ENCODE results near the gene CACNG5. TPM values are rescaled to one million over a fixed set of nuclear protein-coding genes. Genes with fewer than 3 reads are reported as not detected.

The CACNG5 gene
- total RNA-seq, 1 experiment from 2014 or later: not detected

DNA sequence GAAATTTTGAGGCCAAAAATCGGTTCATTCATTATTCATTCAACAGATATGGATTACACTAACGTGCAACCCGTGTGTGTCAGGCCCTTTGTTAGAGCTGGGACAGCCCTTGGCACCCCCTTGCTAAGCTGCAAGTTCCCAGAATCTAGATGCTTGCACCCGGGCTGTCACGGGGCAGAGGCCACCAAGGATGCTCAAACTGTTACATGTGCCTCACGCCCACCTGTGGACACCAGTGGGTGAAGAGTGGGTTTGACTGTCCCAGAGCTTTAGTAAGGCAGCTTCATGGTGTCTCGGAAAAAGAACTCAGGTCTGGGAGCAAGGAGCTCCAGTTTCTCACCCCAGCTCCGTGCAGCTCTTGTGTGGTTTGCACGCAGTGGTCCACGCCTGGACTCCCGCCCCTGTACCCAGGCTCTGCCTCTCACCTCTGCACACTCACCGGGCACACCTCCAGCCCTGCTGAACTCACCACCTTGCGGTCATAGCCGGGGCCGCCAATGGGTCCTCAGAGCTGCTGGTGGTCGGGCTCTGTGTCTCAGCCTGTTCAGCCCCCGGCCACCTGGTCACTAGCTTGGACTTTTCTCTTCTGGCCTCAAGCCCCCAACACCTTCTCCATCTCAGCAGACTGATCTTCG is 75.9 kb downstream of the CACNG5 start:
- intact Hi-C loops (cut with micrococcal nuclease; ENCODE audit: unreplicated experiment): no loop called here
- no peak overlapping the region for H3K27ac Mint-ChIP-seq (ENCODE audit: unreplicated experiment)
- TF ChIP-seq, protein P1, sequence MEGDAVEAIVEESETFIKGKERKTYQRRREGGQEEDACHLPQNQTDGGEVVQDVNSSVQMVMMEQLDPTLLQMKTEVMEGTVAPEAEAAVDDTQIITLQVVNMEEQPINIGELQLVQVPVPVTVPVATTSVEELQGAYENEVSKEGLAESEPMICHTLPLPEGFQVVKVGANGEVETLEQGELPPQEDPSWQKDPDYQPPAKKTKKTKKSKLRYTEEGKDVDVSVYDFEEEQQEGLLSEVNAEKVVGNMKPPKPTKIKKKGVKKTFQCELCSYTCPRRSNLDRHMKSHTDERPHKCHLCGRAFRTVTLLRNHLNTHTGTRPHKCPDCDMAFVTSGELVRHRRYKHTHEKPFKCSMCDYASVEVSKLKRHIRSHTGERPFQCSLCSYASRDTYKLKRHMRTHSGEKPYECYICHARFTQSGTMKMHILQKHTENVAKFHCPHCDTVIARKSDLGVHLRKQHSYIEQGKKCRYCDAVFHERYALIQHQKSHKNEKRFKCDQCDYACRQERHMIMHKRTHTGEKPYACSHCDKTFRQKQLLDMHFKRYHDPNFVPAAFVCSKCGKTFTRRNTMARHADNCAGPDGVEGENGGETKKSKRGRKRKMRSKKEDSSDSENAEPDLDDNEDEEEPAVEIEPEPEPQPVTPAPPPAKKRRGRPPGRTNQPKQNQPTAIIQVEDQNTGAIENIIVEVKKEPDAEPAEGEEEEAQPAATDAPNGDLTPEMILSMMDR (IDR thresholded peaks at IDR 0.05; ENCODE audit: unreplicated experiment): no peak
- no peak overlapping the region for H3K4me3 Mint-ChIP-seq (ENCODE audit: low read depth, unreplicated experiment)
- H3K4me1 Mint-ChIP-seq (ENCODE audit: low read depth, unreplicated experiment): peaks cover 24% of the 10 kb centered on the region
- no peak for DNase-seq
- no peaks in the 10 kb centered on the region for H3K27me3 Mint-ChIP-seq (ENCODE audit: unreplicated experiment)
- H3K36me3 Mint-ChIP-seq (ENCODE audit: insufficient read depth, unreplicated experiment): no peaks in the 10 kb centered on the region
- no TSS peak for BruUV-seq (replicated peaks)
- no peaks in the 10 kb centered on the region for H3K9me3 Mint-ChIP-seq (ENCODE audit: low read depth, unreplicated experiment)
- CTCF ChIA-PET: interaction anchor here (0.7 kb wide), 1 partner anchor 685 kb away, joined by 3 read pairs; no protein-coding TSS in a partner anchor

DNA sequence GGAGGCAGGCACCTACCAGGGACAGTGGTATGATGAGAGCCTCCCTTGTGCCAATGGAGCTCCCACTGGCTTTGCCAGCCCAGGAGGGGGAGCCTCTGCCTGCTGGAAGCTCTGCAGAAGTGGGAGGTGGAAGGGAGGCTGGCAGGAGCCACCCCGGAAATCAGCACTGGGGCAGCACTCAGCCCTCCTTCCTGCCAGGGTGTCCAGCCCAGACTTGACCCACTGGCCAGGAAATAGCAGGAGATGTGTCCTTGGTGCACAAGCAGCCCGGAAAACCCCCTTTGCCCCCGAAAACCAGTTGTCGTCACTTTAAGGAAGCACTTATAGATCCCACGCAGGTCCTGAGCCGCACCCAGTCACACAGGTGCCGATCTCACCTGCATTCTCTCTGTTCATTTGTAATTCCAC is 80.3 kb downstream of the CACNG5 start:
- H3K27me3 Mint-ChIP-seq (ENCODE audit: unreplicated experiment): no peaks in the 10 kb centered on the region
- BruUV-seq (replicated peaks): no TSS peak
- H3K4me1 Mint-ChIP-seq (ENCODE audit: low read depth, unreplicated experiment): peaks cover 16% of the 10 kb centered on the region
- TF ChIP-seq, protein P1 (IDR thresholded peaks at IDR 0.05; ENCODE audit: unreplicated experiment): peak; percentile 61
- H3K27ac Mint-ChIP-seq (ENCODE audit: unreplicated experiment): no peak overlapping the region
- no peaks in the 10 kb centered on the region for H3K36me3 Mint-ChIP-seq (ENCODE audit: insufficient read depth, unreplicated experiment)
- intact Hi-C loops (cut with micrococcal nuclease; ENCODE audit: unreplicated experiment): loop anchor here (1.0 to 5.0 kb wide), 4 partner anchors 37 to 243 kb away; no protein-coding TSS in a partner anchor
- H3K4me3 Mint-ChIP-seq (ENCODE audit: low read depth, unreplicated experiment): peak overlapping the region; percentile 1
- no peaks in the 10 kb centered on the region for H3K9me3 Mint-ChIP-seq (ENCODE audit: low read depth, unreplicated experiment)
- peak; percentile 87 for DNase-seq
- CTCF ChIA-PET: interaction anchor here (0.6 to 3.2 kb wide), 10 partner anchors 10 to 167 kb away, joined by 3 to 51 read pairs (median 7); no protein-coding TSS in a partner anchor

DNA sequence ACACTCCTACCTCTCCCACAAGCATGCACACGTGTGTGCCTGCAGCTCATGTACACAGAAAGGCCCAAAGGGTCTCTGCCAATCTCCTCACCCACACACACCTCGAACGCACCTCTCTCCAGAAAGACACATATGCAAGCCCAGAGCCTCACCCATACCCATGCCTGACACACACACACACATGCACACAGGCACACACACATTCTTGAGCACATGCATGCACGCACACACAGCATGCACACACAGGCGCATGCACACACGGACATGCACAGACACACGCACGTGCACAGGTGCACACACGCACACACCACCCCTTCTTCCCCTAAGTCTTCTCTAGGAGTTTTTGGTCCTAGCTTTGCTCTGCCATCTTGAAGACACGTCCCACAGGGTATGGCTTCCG is 80.9 kb downstream of the CACNG5 start:
- Mint-ChIP-seq H3K4me1 (ENCODE audit: low read depth, unreplicated experiment) (peaks cover 16% of the 10 kb centered on the region), H3K9me3 (ENCODE audit: low read depth, unreplicated experiment) (no peaks in the 10 kb centered on the region), H3K36me3 (ENCODE audit: insufficient read depth, unreplicated experiment) (no peaks in the 10 kb centered on the region), H3K27me3 (ENCODE audit: unreplicated experiment) (no peaks in the 10 kb centered on the region), H3K27ac (ENCODE audit: unreplicated experiment) (no peak overlapping the region), H3K4me3 (ENCODE audit: low read depth, unreplicated experiment) (peak overlapping the region; percentile 1)
- no TSS peak for BruUV-seq (replicated peaks)
- intact Hi-C loops (cut with micrococcal nuclease; ENCODE audit: unreplicated experiment): loop anchor here (1.0 to 5.0 kb wide), 4 partner anchors 37 to 243 kb away; no protein-coding TSS in a partner anchor
- CTCF ChIA-PET: interaction anchor here (0.7 to 3.2 kb wide), 3 partner anchors 16 to 59 kb away, joined by 3 to 51 read pairs (median 6); no protein-coding TSS in a partner anchor
- TF ChIP-seq, protein P1 (IDR thresholded peaks at IDR 0.05; ENCODE audit: unreplicated experiment): no peak
- DNase-seq: no peak

DNA sequence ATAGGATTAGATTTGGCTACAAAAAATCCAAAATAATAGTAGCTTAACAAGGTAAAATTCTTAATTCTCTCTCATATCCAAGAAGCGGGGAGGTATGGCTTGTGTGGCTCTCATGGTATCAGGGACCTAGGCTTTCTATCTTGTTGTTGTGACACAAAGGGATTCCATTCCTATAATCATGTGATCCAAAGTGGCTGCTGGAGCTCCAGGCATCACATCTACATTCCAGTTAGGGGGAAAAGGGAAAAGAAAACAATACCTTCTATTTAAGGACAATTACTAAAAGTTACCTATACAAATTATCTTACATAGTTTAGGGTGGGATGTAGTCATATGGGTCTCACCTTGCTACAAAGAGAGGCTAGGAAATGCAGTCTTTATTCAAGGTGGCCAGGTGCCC is 82.0 kb downstream of the CACNG5 start:
- no peak overlapping the region for H3K27ac Mint-ChIP-seq (ENCODE audit: unreplicated experiment)

More for the DNA sequence above, 82.0 kb downstream of the CACNG5 start:
- Mint-ChIP-seq H3K27me3 (ENCODE audit: unreplicated experiment) (no peaks in the 10 kb centered on the region), H3K4me3 (ENCODE audit: low read depth, unreplicated experiment) (no peak overlapping the region), H3K4me1 (ENCODE audit: low read depth, unreplicated experiment) (peaks cover 16% of the 10 kb centered on the region), H3K36me3 (ENCODE audit: insufficient read depth, unreplicated experiment) (no peaks in the 10 kb centered on the region), H3K9me3 (ENCODE audit: low read depth, unreplicated experiment) (peaks cover 4% of the 10 kb centered on the region)
- TF ChIP-seq, protein P1 (IDR thresholded peaks at IDR 0.05; ENCODE audit: unreplicated experiment): no peak
- no TSS peak for BruUV-seq (replicated peaks)
- no peak for DNase-seq
- intact Hi-C loops (cut with micrococcal nuclease; ENCODE audit: unreplicated experiment): loop anchor here (5.0 kb wide), 1 partner anchor 35 kb away; no protein-coding TSS in a partner anchor
- CTCF ChIA-PET: interaction anchor here (3.2 kb wide), 1 partner anchor 58 kb away, joined by 51 read pairs; no protein-coding TSS in a partner anchor

All from Calu3 (cell line).